GM06990 (cell line): ENCODE measurements around the gene OSBPL10.

Experiments used
- DNase-seq: peaks from one replicate; pipeline ENCODE4 v3.0.0-alpha.2; 2011; ENCODE audit not compliant: insufficient read length; ENCODE audit errors: extremely low read depth
- H3K27me3 ChIP-seq: replicated peaks from 2 replicates; pipeline ENCODE4 v1.6.0; 2011; ENCODE audit warnings: low read length; ENCODE audit not compliant: control insufficient read depth, insufficient read depth
- H3K36me3 ChIP-seq: 2 replicates; pipeline ENCODE4 v1.5.1; 2011; ENCODE audit warnings: low read length; ENCODE audit not compliant: control insufficient read depth, insufficient read depth
- H3K4me3 ChIP-seq: replicated peaks from 2 replicates; pipeline ENCODE4 v1.5.1; 2011; ENCODE audit warnings: low read depth, mild to moderate bottlenecking, control low read depth, low read length
- TF ChIP-seq, protein P1 (sequence below): IDR thresholded peaks from 2 replicates; pipeline ENCODE4 v1.5.1; 2011; ENCODE audit warnings: low read length, control low read depth, mild to moderate bottlenecking, inconsistent platforms; ENCODE audit not compliant: insufficient read depth, poor library complexity, severe bottlenecking

The OSBPL10 gene

DNA sequence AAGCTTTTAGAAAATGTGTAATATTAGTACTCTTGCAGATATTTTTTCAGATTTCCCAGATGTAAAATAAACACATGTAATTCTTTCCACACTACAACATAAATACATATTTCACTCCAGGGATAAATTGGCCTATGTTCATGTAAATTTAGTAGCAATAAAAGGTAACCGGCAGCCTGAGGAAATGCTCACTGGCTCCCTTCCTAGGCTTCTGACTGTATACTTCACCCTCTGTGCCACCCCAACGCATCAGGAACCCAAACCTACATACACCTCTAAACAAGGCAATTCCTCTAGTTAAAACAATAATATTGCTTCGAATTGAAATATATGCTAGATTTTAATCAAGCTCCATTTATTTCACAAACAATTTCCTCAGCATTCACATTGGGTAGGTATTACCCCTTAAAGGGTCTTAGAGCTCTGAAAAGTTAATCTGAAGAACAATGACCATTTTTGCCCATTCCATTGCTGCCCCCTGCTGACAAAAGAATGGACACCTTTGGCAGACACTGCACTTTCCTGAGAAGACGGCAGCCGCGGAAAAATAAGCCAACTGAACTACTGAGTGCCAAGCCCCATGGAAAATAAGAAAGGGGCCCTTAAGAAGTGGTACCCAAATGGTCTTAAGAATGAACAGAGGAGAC lies 212.5 kb downstream of the OSBPL10 start:
- Histone ChIP-seq H3K27me3 (no peaks in the 10 kb centered on the region), H3K36me3 (no peaks in the 10 kb centered on the region), H3K4me3 (no peak overlapping the region)
- DNase-seq, result no peak
- TF ChIP-seq, protein P1, sequence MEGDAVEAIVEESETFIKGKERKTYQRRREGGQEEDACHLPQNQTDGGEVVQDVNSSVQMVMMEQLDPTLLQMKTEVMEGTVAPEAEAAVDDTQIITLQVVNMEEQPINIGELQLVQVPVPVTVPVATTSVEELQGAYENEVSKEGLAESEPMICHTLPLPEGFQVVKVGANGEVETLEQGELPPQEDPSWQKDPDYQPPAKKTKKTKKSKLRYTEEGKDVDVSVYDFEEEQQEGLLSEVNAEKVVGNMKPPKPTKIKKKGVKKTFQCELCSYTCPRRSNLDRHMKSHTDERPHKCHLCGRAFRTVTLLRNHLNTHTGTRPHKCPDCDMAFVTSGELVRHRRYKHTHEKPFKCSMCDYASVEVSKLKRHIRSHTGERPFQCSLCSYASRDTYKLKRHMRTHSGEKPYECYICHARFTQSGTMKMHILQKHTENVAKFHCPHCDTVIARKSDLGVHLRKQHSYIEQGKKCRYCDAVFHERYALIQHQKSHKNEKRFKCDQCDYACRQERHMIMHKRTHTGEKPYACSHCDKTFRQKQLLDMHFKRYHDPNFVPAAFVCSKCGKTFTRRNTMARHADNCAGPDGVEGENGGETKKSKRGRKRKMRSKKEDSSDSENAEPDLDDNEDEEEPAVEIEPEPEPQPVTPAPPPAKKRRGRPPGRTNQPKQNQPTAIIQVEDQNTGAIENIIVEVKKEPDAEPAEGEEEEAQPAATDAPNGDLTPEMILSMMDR, result peak; percentile 50

DNA sequence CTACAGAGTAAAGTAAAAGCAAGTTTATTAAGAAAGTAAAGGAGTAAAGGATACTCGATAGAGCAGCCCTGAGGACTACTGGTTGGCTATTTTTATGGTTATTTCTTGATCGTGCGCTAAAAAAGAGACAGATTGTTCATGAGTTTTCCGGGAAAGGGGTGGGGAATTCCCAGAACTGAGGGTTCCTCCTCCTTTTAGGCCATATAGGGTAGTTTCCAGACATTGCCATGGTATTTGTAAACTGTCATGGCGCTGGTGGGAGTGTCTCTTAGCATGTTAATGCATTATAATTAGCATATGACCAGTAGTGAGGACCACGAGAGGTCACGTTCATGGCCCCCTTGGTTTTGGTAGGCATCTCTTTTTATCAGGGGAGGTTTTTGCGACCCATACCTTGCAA lies 213.1 kb downstream of the OSBPL10 start:
- Histone ChIP-seq H3K36me3 (no peaks in the 10 kb centered on the region), H3K4me3 (no peak overlapping the region), H3K27me3 (no peaks in the 10 kb centered on the region)
- no peak for DNase-seq
- TF ChIP-seq, protein P1, result no peak

DNA sequence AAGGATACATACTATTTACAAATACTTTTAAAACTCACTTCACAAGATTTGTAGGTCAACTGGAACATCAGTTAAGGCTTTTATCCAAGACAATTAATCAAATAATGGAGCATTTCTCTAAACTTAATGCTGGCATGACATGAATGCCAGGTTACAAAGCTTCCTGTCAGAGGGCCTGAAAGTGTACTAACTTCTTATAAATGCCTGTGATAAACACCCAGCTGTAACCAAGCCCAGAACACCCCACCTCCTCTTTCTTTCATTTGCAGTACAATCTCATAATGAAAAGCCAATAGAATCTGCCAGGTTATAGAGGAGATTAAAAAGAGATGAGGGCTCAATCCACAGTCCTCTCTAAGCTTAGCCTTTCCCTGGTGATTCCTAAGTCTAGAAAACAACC lies 214.4 kb downstream of the OSBPL10 start:
- no peak for DNase-seq
- H3K4me3 ChIP-seq, result no peak overlapping the region
- no peaks in the 10 kb centered on the region for H3K27me3 ChIP-seq
- no peaks in the 10 kb centered on the region for H3K36me3 ChIP-seq
- TF ChIP-seq, protein P1, result no peak

DNA sequence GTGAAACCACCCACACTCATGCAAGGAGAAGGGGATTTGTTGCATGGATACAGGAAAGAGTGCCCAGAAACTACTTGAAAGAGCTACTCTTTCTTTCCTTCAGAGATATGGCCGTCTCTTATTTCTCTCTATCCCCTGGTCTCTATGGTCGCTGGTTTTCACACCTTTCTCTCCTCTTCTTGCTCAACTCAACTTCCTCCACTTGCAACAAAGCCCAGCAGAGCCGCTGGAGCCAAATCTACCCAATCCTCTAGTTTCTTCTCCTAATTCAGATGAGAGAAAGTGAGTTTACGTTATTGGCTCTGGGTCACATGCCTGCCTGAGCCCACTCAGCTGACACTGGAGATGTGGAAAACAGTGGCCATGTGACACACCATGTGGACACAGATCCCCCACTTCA lies 215.2 kb downstream of the OSBPL10 start:
- DNase-seq, result no peak

DNA sequence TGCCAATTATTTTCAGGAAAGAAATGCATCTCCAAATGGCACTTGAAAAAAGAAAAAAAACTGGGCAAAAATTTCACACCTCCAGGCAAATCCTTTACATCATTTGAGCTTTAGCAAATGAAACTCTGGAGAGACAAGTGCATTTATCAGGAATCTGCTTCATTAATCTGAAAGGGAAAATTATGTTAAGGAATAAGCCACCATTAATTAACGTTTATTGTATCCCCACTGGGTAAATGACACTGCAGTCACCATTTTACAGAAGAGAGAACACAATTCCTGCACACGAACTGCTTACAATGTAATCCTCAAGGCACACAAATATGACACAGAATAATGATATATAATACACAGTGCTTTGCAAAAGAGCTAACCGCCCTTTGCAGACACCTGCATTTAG lies 217.3 kb downstream of the OSBPL10 start:
- TF ChIP-seq, protein P1, result no peak
- DNase-seq, result no peak
- Histone ChIP-seq H3K36me3 (no peaks in the 10 kb centered on the region), H3K4me3 (no peak overlapping the region), H3K27me3 (no peaks in the 10 kb centered on the region)

More for the DNA sequence above, 215.2 kb downstream of the OSBPL10 start:
- no peaks in the 10 kb centered on the region for H3K27me3 ChIP-seq
- TF ChIP-seq, protein P1, result no peak
- no peak overlapping the region for H3K4me3 ChIP-seq
- no peaks in the 10 kb centered on the region for H3K36me3 ChIP-seq

DNA sequence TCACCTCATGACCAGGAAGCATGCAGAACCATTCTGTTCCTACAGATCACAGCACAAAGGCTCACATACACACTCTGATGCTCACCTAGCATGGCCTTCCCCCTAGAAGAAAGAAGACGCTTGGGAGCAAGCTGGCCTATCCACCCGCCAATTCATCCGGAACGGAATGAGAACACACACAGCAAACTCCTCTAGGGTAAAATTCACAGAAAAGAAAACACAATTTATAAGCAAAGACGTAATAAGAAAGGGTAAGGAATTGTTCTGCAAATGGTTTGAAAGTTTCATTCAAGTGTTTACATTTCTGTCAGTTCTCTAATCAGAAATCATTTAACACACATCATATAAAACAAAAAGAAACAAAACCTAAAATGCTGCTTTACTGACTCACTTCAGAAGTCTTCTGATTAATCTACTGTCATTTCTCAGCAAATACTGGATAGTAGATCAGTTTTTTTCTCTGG lies 218.1 kb downstream of the OSBPL10 start:
- Histone ChIP-seq H3K27me3 (no peaks in the 10 kb centered on the region; the same call in 1 of the 2 replicates), H3K36me3 (no peaks in the 10 kb centered on the region), H3K4me3 (no peak overlapping the region)
- DNase-seq, result no peak
- TF ChIP-seq, protein P1, result no peak
